Activated naive CD8-positive, alpha-beta T cell treated with anti-CD3 and anti-CD28 coated beads, Interleukin-2, amount 50 U/mL, for 24 hours (primary cell): ENCODE data around the gene DNAJB2.
"Not testable (repeated sequence)": the region's sequence is repeated elsewhere in the genome, so short reads cannot be mapped to it uniquely, and the experiment has no call there.

ENCODE experiments used
- ATAC-seq: fragments of 150-1000 bp; cut with Tn5 transposase; one replicate; pipeline ENCODE4 v1.10.0; 2021
- DNase-seq: peaks from one replicate; pipeline ENCODE4 v3.0.0; 2021
- H3K27ac Mint-ChIP-seq: one replicate; pipeline ENCODE4 v1.8.0; 2021; ENCODE audit warnings: mild to moderate bottlenecking, mixed read lengths
- H3K27me3 Mint-ChIP-seq: one replicate; pipeline ENCODE4 v1.8.0; 2021; ENCODE audit warnings: mixed read lengths
- H3K36me3 Mint-ChIP-seq: one replicate; pipeline ENCODE4 v1.8.0; 2021; ENCODE audit warnings: low read depth, mixed read lengths
- H3K4me1 Mint-ChIP-seq: one replicate; pipeline ENCODE4 v1.8.0; 2021; ENCODE audit warnings: mixed read lengths
- H3K4me3 Mint-ChIP-seq: one replicate; pipeline ENCODE4 v1.8.0; 2021; ENCODE audit warnings: mild to moderate bottlenecking, moderate library complexity, mixed read lengths
- H3K9me3 Mint-ChIP-seq: one replicate; pipeline ENCODE4 v1.8.0; 2021; ENCODE audit warnings: mixed read lengths

The DNAJB2 gene

DNA sequence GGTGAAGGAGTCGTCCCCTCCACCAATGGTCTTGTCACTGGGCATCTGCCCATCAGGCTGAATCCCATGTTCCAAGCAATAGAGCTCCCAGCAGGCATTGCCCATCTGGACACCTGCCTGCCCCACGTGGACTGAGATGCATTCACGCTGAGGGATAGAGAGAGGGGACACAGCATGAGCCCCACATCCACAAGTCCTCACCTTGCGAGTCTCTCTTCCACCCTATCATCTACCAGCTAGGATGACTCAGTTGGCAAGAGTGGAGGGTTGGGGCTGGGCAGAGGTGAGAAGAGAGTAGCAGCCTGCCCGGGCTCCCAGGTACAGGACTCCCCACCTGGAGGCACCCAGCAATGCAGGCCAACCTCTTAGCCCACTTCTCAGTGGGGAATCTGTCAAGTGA is 27.1 kb upstream of the DNAJB2 start:
- Mint-ChIP-seq H3K4me1 (peaks cover 74% of the 10 kb centered on the region), H3K27me3 (no peaks in the 10 kb centered on the region), H3K4me3 (peak overlapping the region; percentile 87), H3K36me3 (peaks cover 55% of the 10 kb centered on the region), H3K9me3 (no peaks in the 10 kb centered on the region), H3K27ac (peak overlapping the region; percentile 92)
- ATAC-seq, result no peak
- DNase-seq, result peak; percentile 29

DNA sequence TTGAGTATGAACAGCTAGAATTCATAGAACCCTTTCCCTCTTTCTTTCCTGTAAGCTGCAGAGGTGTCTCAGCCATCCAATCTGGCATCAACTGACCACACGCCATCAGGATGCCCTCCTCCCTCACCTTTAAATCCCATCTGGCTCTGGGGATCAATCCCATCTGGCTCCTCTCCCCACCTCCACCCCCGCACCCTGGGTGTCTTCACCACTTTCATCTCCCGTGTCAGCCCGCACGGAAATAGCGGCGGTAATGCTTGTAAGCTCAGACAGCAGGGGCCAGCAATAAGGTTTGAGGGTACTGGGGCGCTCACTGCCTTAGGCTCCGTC is 26.6 kb upstream of the DNAJB2 start:
- Mint-ChIP-seq H3K36me3 (peaks cover 52% of the 10 kb centered on the region), H3K27ac (peak overlapping the region; percentile 92), H3K4me1 (peaks cover 69% of the 10 kb centered on the region), H3K9me3 (no peaks in the 10 kb centered on the region), H3K27me3 (no peaks in the 10 kb centered on the region), H3K4me3 (peak overlapping the region; percentile 87)
- ATAC-seq (no peak), DNase-seq (peak; percentile 43)

GRCh38 chr2:219252900-219253752 is 26.0 kb upstream of the DNAJB2 start, which contains the start of gene TUBA4B:
TSS of gene TUBA4B (plus strand) at chr2:219253243. CDS start at chr2:219253408, 165 bp downstream.
- Mint-ChIP-seq H3K36me3 (peaks cover 49% of the 10 kb centered on the region), H3K27ac (peak within 1 kb of the TSS; percentile 92), H3K4me3 (peak within 1 kb of the TSS; percentile 87), H3K4me1 (peaks cover 64% of the 10 kb centered on the region), H3K9me3 (no peaks in the 10 kb centered on the region), H3K27me3 (no peaks in the 10 kb centered on the region)
- ATAC-seq, result peak; percentile 4
- peak; percentile 58 for DNase-seq

GRCh38 chr2:219253753-219254589 is 25.2 kb upstream of the DNAJB2 start, which contains the start of gene TUBA4A:
TSS of gene TUBA4A (minus strand) at chr2:219253918. CDS start at chr2:219253858, 60 bp downstream.
- no peaks in the 10 kb centered on the region for H3K27me3 Mint-ChIP-seq
- peak within 1 kb of the TSS; percentile 98 for H3K27ac Mint-ChIP-seq
- peak within 1 kb of the TSS; percentile 87 for H3K4me3 Mint-ChIP-seq
- H3K4me1 Mint-ChIP-seq, result peaks cover 56% of the 10 kb centered on the region
- peaks cover 42% of the 10 kb centered on the region for H3K36me3 Mint-ChIP-seq
- H3K9me3 Mint-ChIP-seq, result no peaks in the 10 kb centered on the region
- ATAC-seq, result peak; percentile 56
- peak; percentile 89 for DNase-seq

GRCh38 chr2:219254590-219255201 is 24.5 kb upstream of the DNAJB2 start:
- peak; percentile 33 for DNase-seq

DNA sequence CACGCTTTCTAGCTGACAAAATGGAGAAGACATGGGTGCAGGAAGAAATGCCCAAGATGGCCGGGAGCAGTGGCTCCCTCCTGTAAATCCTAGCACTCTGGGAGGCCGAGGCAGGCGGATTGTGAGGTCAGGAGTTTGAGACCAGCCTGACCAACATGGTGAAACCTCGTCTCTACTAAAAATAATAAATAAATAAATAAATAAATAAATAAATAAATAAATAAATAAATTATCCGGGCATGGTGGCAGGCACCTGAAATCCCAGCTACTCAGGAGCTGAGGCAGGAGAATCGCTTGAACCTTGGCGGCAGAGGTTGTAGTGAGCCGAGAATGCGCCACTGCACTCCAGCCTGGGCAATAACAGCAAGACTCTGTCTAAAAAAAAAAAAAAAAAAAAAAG is 20.2 kb upstream of the DNAJB2 start:
- ATAC-seq, H3K9me3 Mint-ChIP-seq, H3K27me3 Mint-ChIP-seq, DNase-seq, H3K27ac Mint-ChIP-seq, H3K36me3 Mint-ChIP-seq, H3K4me3 Mint-ChIP-seq: not testable (repeated sequence)
- peaks cover 26% of the 10 kb centered on the region for H3K4me1 Mint-ChIP-seq

More at GRCh38 chr2:219254590-219255201, 24.5 kb upstream of the DNAJB2 start:
- Mint-ChIP-seq H3K27ac (peak overlapping the region; percentile 98), H3K9me3 (no peaks in the 10 kb centered on the region), H3K27me3 (no peaks in the 10 kb centered on the region), H3K4me1 (peaks cover 49% of the 10 kb centered on the region), H3K4me3 (peak overlapping the region; percentile 87), H3K36me3 (peaks cover 36% of the 10 kb centered on the region)
- ATAC-seq, result peak; percentile 58

DNA sequence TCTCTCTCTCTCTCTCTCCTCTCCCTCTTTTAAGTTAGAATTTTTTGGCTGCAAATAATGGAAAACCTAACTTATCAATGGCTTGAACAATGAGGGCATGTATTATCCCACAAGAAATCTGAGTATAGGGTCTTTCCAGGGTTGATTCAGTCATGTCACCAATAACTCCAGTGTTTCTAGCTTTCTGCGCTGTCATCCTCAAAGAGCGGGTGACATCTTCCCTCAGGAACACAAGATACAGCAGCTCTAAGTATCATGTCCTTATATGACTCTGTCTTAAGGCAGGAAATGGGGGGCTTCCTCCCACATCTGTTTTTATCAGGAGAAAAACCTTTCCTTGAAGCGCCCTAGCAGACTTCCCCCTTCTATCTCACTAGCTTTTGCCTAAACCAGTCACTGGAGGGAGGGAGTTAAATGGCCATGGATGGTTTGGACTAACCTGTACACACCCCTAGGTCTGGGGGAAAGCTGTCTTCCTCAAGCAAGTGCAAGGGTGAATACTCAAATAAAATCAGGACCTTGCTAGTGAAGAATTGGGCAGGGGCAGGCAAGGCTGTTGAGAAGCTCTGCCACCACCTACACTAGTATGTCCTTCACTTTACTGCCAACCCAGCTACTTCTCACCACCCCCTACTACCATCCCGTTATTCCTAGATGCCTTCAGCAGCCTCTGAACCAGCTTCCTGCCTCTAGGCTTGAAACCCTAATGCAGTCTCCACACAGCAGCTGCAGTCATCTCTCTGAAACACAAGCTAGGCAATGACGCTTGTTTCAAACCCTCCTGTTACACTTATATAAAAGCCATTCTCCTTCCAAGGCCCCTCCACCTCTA is 17.9 kb upstream of the DNAJB2 start:
- DNase-seq (no peak), ATAC-seq (peak; percentile 17)
- Mint-ChIP-seq H3K36me3 (no peaks in the 10 kb centered on the region), H3K27ac (no peak overlapping the region), H3K4me3 (no peak overlapping the region), H3K27me3 (peaks cover 1% of the 10 kb centered on the region), H3K4me1 (peaks cover 11% of the 10 kb centered on the region), H3K9me3 (no peaks in the 10 kb centered on the region)

- no peaks in the 10 kb centered on the region for H3K9me3 Mint-ChIP-seq
- no peaks in the 10 kb centered on the region for H3K27me3 Mint-ChIP-seq
- no peak overlapping the region for H3K4me3 Mint-ChIP-seq
- H3K4me1 Mint-ChIP-seq, result peaks cover under 1% of the 10 kb centered on the region
- ATAC-seq (no peak), DNase-seq (no peak)
- no peak overlapping the region for H3K27ac Mint-ChIP-seq
- no peaks in the 10 kb centered on the region for H3K36me3 Mint-ChIP-seq
These were observed 12.9 kb upstream of the DNAJB2 start for GRCh38 chr2:219266232-219266631.

DNA sequence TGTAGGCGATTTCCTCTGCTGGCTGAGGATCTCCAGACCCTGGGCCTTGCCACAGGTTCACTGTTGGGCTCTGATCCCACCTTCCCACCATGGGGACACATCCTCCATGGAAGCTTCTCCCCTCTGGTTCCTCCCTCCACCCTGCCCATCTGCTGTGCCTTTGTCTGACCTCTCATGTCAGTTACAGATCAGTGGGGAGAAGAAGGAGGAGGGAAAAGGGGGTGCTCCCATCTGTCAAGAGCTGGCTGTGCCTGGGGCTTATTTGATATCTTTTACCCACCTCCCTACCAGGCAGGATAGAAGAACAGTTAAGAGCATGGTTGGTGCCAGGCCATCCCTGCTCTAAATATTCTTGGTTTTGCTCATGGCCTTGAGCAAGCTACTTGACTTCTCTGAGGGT is 12.3 kb upstream of the DNAJB2 start:
- no peak overlapping the region for H3K4me3 Mint-ChIP-seq
- H3K27me3 Mint-ChIP-seq, result no peaks in the 10 kb centered on the region
- ATAC-seq (no peak), DNase-seq (no peak)
- H3K36me3 Mint-ChIP-seq, result no peaks in the 10 kb centered on the region
- no peaks in the 10 kb centered on the region for H3K9me3 Mint-ChIP-seq
- H3K27ac Mint-ChIP-seq, result no peak overlapping the region
- no peaks in the 10 kb centered on the region for H3K4me1 Mint-ChIP-seq

DNA sequence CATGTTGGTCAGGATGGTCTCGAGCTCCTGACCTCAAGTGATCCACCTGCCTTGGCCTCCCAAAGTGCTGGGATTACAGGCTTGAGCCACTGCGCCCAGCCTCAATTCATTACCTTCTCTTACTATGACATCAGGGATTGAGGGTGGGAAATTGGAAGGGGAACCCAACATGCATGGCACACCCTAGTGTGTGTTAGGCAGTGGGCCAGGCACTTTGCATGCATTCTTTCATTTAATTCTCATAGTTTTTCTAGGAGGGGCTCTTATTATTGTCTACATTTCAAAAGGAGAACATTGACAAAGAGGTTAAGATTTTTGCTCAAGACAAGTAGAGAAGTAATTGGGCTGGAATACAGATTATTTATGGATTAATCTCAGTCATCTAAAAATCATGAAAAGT is 10.9 kb upstream of the DNAJB2 start:
- ATAC-seq (no peak), DNase-seq (no peak)
- Mint-ChIP-seq H3K27ac (no peak overlapping the region), H3K9me3 (no peaks in the 10 kb centered on the region), H3K36me3 (no peaks in the 10 kb centered on the region), H3K27me3 (no peaks in the 10 kb centered on the region), H3K4me1 (peaks cover 8% of the 10 kb centered on the region), H3K4me3 (no peak overlapping the region)

DNA sequence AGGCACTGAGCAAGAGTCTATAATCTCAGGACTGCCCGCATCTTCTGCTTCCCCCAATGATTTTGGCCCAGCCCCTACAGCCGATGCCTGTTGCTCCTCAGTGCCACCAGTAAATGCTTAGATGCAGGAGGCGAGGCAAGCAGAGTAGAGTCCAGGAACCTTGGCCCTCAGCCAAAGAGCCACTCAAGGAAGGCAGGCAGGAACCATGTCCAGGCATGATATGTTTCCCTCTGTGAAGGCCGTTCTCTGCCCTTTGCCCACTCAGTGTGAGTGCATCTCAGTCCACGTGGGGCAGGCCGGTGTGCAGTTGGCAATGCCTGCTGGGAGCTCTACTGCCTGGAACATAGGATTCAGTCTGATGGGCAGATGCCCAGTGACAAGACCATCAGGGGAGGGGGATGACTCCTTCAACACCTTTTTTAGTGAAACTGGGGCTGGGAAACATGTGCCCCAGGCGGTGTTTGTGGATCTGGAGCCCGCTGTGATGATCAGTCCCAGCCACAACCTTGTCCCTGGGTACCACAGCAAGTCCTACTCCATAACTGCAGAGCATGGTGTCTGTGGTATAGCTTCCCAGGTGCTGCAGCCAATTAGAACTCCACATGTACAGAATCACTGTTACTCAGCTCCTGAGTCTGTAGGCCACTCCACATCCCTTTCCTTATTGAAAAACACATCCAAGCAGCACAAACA is 9.7 kb upstream of the DNAJB2 start:
- Mint-ChIP-seq H3K27me3 (no peaks in the 10 kb centered on the region), H3K4me3 (no peak overlapping the region), H3K27ac (no peak overlapping the region), H3K36me3 (no peaks in the 10 kb centered on the region), H3K9me3 (no peaks in the 10 kb centered on the region), H3K4me1 (peaks cover 14% of the 10 kb centered on the region)
- DNase-seq (no peak), ATAC-seq (no peak)

GRCh38 chr2:219270055-219270372 is 9.2 kb upstream of the DNAJB2 start:
- H3K9me3 Mint-ChIP-seq, result no peaks in the 10 kb centered on the region
- H3K4me3 Mint-ChIP-seq, result no peak overlapping the region
- no peaks in the 10 kb centered on the region for H3K27me3 Mint-ChIP-seq
- H3K27ac Mint-ChIP-seq, result no peak overlapping the region
- DNase-seq (no peak), ATAC-seq (no peak)
- H3K36me3 Mint-ChIP-seq, result no peaks in the 10 kb centered on the region
- H3K4me1 Mint-ChIP-seq, result peaks cover 14% of the 10 kb centered on the region

- Mint-ChIP-seq H3K9me3 (no peaks in the 10 kb centered on the region), H3K4me1 (peaks cover 14% of the 10 kb centered on the region), H3K27me3 (no peaks in the 10 kb centered on the region), H3K4me3 (no peak overlapping the region), H3K27ac (no peak overlapping the region), H3K36me3 (no peaks in the 10 kb centered on the region)
- DNase-seq, result no peak
- ATAC-seq, result no peak
These were observed 8.1 kb upstream of the DNAJB2 start for GRCh38 chr2:219271021-219271420.
